ENCODE data around the gene NELFCD.

Gene NELFCD

DNA sequence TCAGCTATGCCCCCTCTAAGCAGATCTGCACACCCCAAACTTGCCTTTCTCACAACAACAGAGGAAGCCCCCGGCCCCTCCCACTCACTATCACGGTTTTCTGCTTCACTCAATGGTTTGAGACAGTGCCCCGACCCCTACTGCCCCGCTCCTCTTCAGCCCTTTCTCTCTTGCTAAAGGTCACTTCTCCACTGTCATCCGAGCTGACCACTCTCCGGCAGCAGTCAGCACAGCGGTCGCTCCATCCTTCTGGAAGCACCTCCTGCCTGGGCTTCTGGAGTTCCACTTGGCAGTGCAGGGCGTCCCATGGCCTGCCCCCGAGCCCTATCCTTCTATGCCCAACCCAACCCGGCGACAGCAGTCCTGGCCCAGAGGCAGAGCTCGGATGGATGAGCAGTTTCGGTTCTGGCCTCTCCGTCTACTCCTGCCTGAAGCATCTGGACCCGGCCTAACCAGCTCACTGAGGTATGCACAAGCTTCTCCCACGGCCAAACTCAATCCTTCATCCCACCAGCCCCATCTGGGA lies 21.9 kb downstream of the NELFCD start:
- TF ChIP-seq, protein P1, sequence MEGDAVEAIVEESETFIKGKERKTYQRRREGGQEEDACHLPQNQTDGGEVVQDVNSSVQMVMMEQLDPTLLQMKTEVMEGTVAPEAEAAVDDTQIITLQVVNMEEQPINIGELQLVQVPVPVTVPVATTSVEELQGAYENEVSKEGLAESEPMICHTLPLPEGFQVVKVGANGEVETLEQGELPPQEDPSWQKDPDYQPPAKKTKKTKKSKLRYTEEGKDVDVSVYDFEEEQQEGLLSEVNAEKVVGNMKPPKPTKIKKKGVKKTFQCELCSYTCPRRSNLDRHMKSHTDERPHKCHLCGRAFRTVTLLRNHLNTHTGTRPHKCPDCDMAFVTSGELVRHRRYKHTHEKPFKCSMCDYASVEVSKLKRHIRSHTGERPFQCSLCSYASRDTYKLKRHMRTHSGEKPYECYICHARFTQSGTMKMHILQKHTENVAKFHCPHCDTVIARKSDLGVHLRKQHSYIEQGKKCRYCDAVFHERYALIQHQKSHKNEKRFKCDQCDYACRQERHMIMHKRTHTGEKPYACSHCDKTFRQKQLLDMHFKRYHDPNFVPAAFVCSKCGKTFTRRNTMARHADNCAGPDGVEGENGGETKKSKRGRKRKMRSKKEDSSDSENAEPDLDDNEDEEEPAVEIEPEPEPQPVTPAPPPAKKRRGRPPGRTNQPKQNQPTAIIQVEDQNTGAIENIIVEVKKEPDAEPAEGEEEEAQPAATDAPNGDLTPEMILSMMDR (IDR thresholded peaks at IDR 0.05; ENCODE audit: low read depth, low read length), result no peak
- no peak overlapping the region for H3K4me3 ChIP-seq (ENCODE audit: low read depth, low read length)

DNA sequence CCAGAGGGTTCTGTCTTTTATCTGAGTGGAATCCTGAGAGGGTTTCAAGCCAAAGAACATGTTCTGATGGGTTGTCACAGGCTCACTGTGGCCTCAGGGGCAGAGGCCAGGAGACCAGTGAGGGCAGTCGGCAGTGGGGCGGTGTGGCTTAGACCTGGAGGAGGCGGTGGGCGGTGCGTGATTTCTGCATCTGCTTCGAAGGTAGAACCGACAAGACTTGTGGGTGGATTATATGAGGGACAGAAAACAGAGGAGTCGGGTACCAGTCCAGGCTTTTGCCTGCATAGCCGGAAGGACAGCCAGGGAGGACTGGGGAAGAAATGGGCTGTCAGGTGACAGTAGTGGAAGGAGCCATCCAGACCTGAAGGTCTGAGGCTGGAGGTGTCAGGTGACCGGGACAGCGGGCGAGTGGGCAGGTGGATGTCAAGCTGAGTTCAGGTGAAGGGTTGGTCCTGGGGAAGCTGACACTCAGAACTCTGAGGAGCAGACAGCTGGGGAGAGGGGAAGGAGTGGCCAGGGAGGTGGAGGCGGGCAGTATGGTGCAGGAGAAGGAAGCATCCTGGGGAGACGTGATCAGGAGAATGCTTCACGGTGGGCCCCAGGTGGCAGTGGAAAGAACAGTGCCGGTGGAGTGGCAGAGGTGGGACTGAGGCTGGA lies 22.9 kb downstream of the NELFCD start:
- TF ChIP-seq, protein P1 (IDR thresholded peaks at IDR 0.05; ENCODE audit: low read depth, low read length), result no peak
- H3K4me3 ChIP-seq (ENCODE audit: low read depth, low read length), result no peak overlapping the region

- TF ChIP-seq, protein P1 (IDR thresholded peaks at IDR 0.05; ENCODE audit: low read depth, low read length), result no peak
- H3K4me3 ChIP-seq (ENCODE audit: low read depth, low read length), result no peak overlapping the region
Observed at GRCh38 chr20:59004493-59004762, 23.4 kb downstream of the NELFCD start.

GRCh38 chr20:59004763-59005522 lies 23.9 kb downstream of the NELFCD start:
- TF ChIP-seq, protein P1 (IDR thresholded peaks at IDR 0.05; ENCODE audit: low read depth, low read length), result no peak
- H3K4me3 ChIP-seq (ENCODE audit: low read depth, low read length), result no peak overlapping the region; the same call in 1 of the 2 replicates

- H3K4me3 ChIP-seq (ENCODE audit: low read depth, low read length), result peak overlapping the region; percentile 77
Observed at GRCh38 chr20:59005523-59006166, 24.6 kb downstream of the NELFCD start.

GRCh38 chr20:59006167-59006863 lies 25.3 kb downstream of the NELFCD start:
- H3K4me3 ChIP-seq (ENCODE audit: low read depth, low read length), result peak overlapping the region; percentile 77
- TF ChIP-seq, protein P1 (IDR thresholded peaks at IDR 0.05; ENCODE audit: low read depth, low read length), result no peak

More at GRCh38 chr20:59005523-59006166, 24.6 kb downstream of the NELFCD start:
- TF ChIP-seq, protein P1 (IDR thresholded peaks at IDR 0.05; ENCODE audit: low read depth, low read length), result no peak

Measured in WI38 (cell line).